SK-N-MC (cell line): Measurements from ENCODE around the gene AOAH.

Experiments used
- EZH2 ChIP-seq: fragments of 200-600 bp; sonication (generic); IDR thresholded peaks from one replicate; pipeline ENCODE4 v1.6.1; 2017; ENCODE audit warnings: antibody characterized with exemption
- POLR2AphosphoS5 ChIP-seq: IDR thresholded peaks from 2 replicates; pipeline ENCODE4 v1.6.1; 2012; ENCODE audit warnings: mild to moderate bottlenecking, low read depth, low read length, borderline replicate concordance

GRCh38 chr7:36735172-36735571, 10.9 kb upstream of the AOAH start:
- TF ChIP-seq EZH2 (no peak), POLR2AphosphoS5 (no peak)
